HCT116 (cell line): ENCODE measurements around the gene CKB. TPM values are rescaled to one million over a fixed set of nuclear protein-coding genes. Genes with fewer than 3 reads are reported as not detected.

Experiments
- ATAC-seq: fragments of 200-7000 bp; cut with Tn5 transposase; 2 replicates; pipeline ENCODE4 v1.9.1; 2020; ENCODE audit warnings: mild to moderate bottlenecking, moderate library complexity
- BruUV-seq: library from RNA; stranded (reverse); fragments of 400-500 nt; replicated peaks from 2 replicates; lab custom pipeline; 2021; lab: Mats Ljungman, UMichigan
- CTCF ChIA-PET: fragments of 300-600 bp; sonication (Branson Sonifier 250); formaldehyde crosslinking; loops from one replicate; lab custom pipeline; 2021; ENCODE audit warnings: antibody characterized with exemption; lab: Charles Lee
- POLR2A ChIA-PET: fragments of 300-600, 350-600 bp; sonication (Branson Sonifier 250); formaldehyde crosslinking; loops from one replicate; lab custom pipeline; 2021; ENCODE audit warnings: antibody characterized with exemption; lab: Charles Lee
- RAD21 ChIA-PET, 2 experiments: fragments of 300-600 bp; sonication (Branson Sonifier 250); formaldehyde crosslinking; loops; one replicate each; lab custom pipeline; 2023; ENCODE audit warnings: low total read pairs in 2 of 2; ENCODE audit not compliant: uncharacterized antibody in 2 of 2, unreplicated experiment in 2 of 2, low non-redundant PET in 1 of 2; lab: Charles Lee
- DNase-seq: peaks from one replicate; pipeline ENCODE4 v3.0.0-alpha.2; 2010; ENCODE audit warnings: low read depth, low spot score
- H2AFZ ChIP-seq: fragments of 200-600 bp; shearing (Covaris generic), sonication (generic); 2 replicates; pipeline ENCODE4 v1.6.1; 2017; ENCODE audit warnings: low read depth, mixed run types, mixed read lengths, antibody characterized with exemption, low read length; ENCODE audit not compliant: poor library complexity, severe bottlenecking
- H3K27ac ChIP-seq: 2 replicates; pipeline ENCODE4 v1.5.1; 2012; ENCODE audit warnings: low read depth, low read length
- H3K27me3 ChIP-seq: fragments of 200-600 bp; sonication (generic); 2 replicates; pipeline ENCODE4 v1.6.1; 2016; ENCODE audit warnings: mixed run types, low read length, mixed read lengths; ENCODE audit not compliant: insufficient read depth
- H3K36me3 ChIP-seq, 2 experiments: fragments of 200-500 bp in 1 of 2; fragments of 200-600 bp in 1 of 2; sonication (Bioruptor generic) in 1 of 2; sonication (generic) in 1 of 2; 2 replicates each; pipeline versions ENCODE4 v1.5.1 to v1.6.1; 2014 to 2016; ENCODE audit warnings: low read length in 2 of 2, inconsistent platforms in 1 of 2, mixed read lengths in 1 of 2, mixed run types in 1 of 2; ENCODE audit not compliant: insufficient read depth in 2 of 2, control insufficient read depth in 1 of 2
- H3K4me1 ChIP-seq, 2 experiments: fragments of 200-600 bp in 1 of 2; sonication (generic) in 1 of 2; 2 replicates each; pipeline versions ENCODE4 v1.5.1 to v1.6.1; 2012 to 2017; ENCODE audit warnings: low read length in 2 of 2, inconsistent platforms in 1 of 2, mild to moderate bottlenecking in 1 of 2, mixed read lengths in 1 of 2, mixed run types in 1 of 2, moderate library complexity in 1 of 2; ENCODE audit not compliant: insufficient read depth in 2 of 2, control insufficient read depth in 1 of 2
- H3K4me2 ChIP-seq: fragments of 200-600 bp; sonication (generic); 2 replicates; pipeline ENCODE4 v1.6.1; 2017; ENCODE audit warnings: mixed run types, low read length, mixed read lengths
- H3K4me3 ChIP-seq, 2 experiments: fragments of 200-600 bp in 1 of 2; sonication (generic) in 1 of 2; replicated peaks in 1 of 2; 2 replicates each; pipeline ENCODE4 v1.5.1; 2011 to 2016; ENCODE audit warnings: low read length in 2 of 2, control low read depth in 1 of 2, low read depth in 1 of 2, mild to moderate bottlenecking in 1 of 2, mixed read lengths in 1 of 2, mixed run types in 1 of 2
- H3K79me2 ChIP-seq: fragments of 200-600 bp; sonication (generic); 2 replicates; pipeline ENCODE4 v1.6.1; 2017; ENCODE audit warnings: mild to moderate bottlenecking, mixed run types, low read length, moderate library complexity, mixed read lengths; ENCODE audit not compliant: insufficient read depth
- H3K9ac ChIP-seq: fragments of 200-600 bp; sonication (generic); 2 replicates; pipeline ENCODE4 v1.6.1; 2016; ENCODE audit warnings: low read length, mixed read lengths
- H3K9me2 ChIP-seq: fragments of 200-600 bp; sonication (generic), shearing (Covaris generic); 2 replicates; pipeline ENCODE4 v1.6.1; 2017; ENCODE audit warnings: mixed run types, mild to moderate bottlenecking, moderate library complexity; ENCODE audit not compliant: insufficient read depth
- H3K9me3 ChIP-seq, 2 experiments: fragments of 200-500 bp in 1 of 2; fragments of 200-600 bp in 1 of 2; sonication (Bioruptor generic) in 1 of 2; sonication (generic) in 1 of 2; 2 replicates each; pipeline ENCODE4 v1.6.1; 2014 to 2017; ENCODE audit warnings: low read length in 2 of 2, mixed read lengths in 2 of 2, inconsistent platforms in 1 of 2, low read depth in 1 of 2, mild to moderate bottlenecking in 1 of 2, mixed run types in 1 of 2, moderate library complexity in 1 of 2; ENCODE audit not compliant: control insufficient read depth in 1 of 2, insufficient read depth in 1 of 2
- H4K20me1 ChIP-seq: fragments of 200-600 bp; sonication (generic), shearing (Covaris generic); 2 replicates; pipeline ENCODE4 v1.6.1; 2017; ENCODE audit warnings: mixed run types, mild to moderate bottlenecking, moderate library complexity; ENCODE audit not compliant: insufficient read depth
- CBX3 ChIP-seq: IDR thresholded peaks from 2 replicates; pipeline ENCODE4 v1.6.1; 2012; ENCODE audit warnings: low read depth
- CEBPB ChIP-seq: IDR thresholded peaks from 2 replicates; pipeline ENCODE4 v1.6.1; 2012; ENCODE audit warnings: low read depth
- CTCF ChIP-seq, 3 experiments: fragments of 200-600 bp in 1 of 3; sonication (generic) in 1 of 3; IDR thresholded peaks in 2 of 3; conservative IDR thresholded peaks in 1 of 3; 2 replicates each; pipeline ENCODE4 v1.5.1; 2012 to 2017; ENCODE audit warnings: low read depth in 2 of 3, low read length in 2 of 3, antibody characterized with exemption in 1 of 3, borderline replicate concordance in 1 of 3, control low read depth in 1 of 3, mild to moderate bottlenecking in 1 of 3, mixed read lengths in 1 of 3, mixed run types in 1 of 3, moderate library complexity in 1 of 3; ENCODE audit not compliant: insufficient read depth in 1 of 3
- EGR1 ChIP-seq: IDR thresholded peaks from 2 replicates; pipeline ENCODE4 v1.6.1; 2012; ENCODE audit warnings: low read depth
- ELF1 ChIP-seq: IDR thresholded peaks from 2 replicates; pipeline ENCODE4 v1.6.1; 2012; ENCODE audit warnings: low read depth, borderline replicate concordance
- EZH2 ChIP-seq: fragments of 200-600 bp; sonication (generic); IDR thresholded peaks from 2 replicates; pipeline ENCODE4 v1.6.1; 2017; ENCODE audit warnings: antibody characterized with exemption, mixed run types
- EZH2phosphoT487 ChIP-seq: fragments of 200-600 bp; IDR thresholded peaks from 2 replicates; pipeline ENCODE4 v1.6.1; 2018; ENCODE audit warnings: antibody characterized with exemption, borderline replicate concordance
- FOSL1 ChIP-seq: IDR thresholded peaks from 2 replicates; pipeline ENCODE4 v1.6.1; 2012; ENCODE audit warnings: low read depth
- JUND ChIP-seq: IDR thresholded peaks from 2 replicates; pipeline ENCODE4 v1.6.1; 2012
- MAX ChIP-seq: IDR thresholded peaks from 2 replicates; pipeline ENCODE4 v1.6.1; 2012
- POLR2AphosphoS5 ChIP-seq: IDR thresholded peaks from 2 replicates; pipeline ENCODE4 v1.6.1; 2011; ENCODE audit warnings: mild to moderate bottlenecking, low read depth, low read length, moderate library complexity
- RAD21 ChIP-seq: IDR thresholded peaks from 2 replicates; pipeline ENCODE4 v1.6.1; 2012; ENCODE audit warnings: low read depth, mild to moderate bottlenecking
- REST ChIP-seq: IDR thresholded peaks from 2 replicates; pipeline ENCODE4 v1.6.1; 2012; ENCODE audit warnings: low read depth
- SIN3A ChIP-seq: IDR thresholded peaks from 2 replicates; pipeline ENCODE4 v1.6.1; 2012; ENCODE audit warnings: low read depth
- SRF ChIP-seq: IDR thresholded peaks from 2 replicates; pipeline ENCODE4 v1.6.1; 2012; ENCODE audit warnings: low read depth
- TCF7L2 ChIP-seq: IDR thresholded peaks from 2 replicates; pipeline ENCODE4 v1.7.0; 2011; ENCODE audit warnings: borderline replicate concordance, inconsistent platforms; ENCODE audit not compliant: insufficient read depth, insufficient read length; ENCODE audit errors: extremely low read depth
- ZBTB33 ChIP-seq: IDR thresholded peaks from 2 replicates; pipeline ENCODE4 v1.6.1; 2011; ENCODE audit warnings: mild to moderate bottlenecking, low read length, moderate library complexity; ENCODE audit not compliant: insufficient replicate concordance; ENCODE audit errors: extremely low read depth
- ZFX ChIP-seq: fragments of 450-650 bp; IDR thresholded peaks from 2 replicates; pipeline ENCODE4 v1.6.1; 2017
- ZNF274 ChIP-seq: fragments of 200-500 bp; sonication (Bioruptor generic); IDR thresholded peaks from 2 replicates; pipeline ENCODE4 v1.6.1; 2014; ENCODE audit warnings: mild to moderate bottlenecking, low read depth, low read length, inconsistent platforms
- intact Hi-C: fragments of 100-400 bp; cut with micrococcal nuclease; formaldehyde crosslinking; loops from 2 replicates; pipeline ENCODE4 v1.10.0; 2022
- total RNA-seq: library from RNA; stranded (reverse); gene quantifications from one replicate; pipeline ENCODE4 v1.2.1, GENCODE V29; 2021; ENCODE audit not compliant: unreplicated experiment

Gene CKB
- total RNA-seq, 1 experiment from 2014 or later = 605 TPM

GRCh38 chr14:103502877-103503276 is 19.8 kb downstream of the CKB start:
- Histone ChIP-seq H4K20me1 (no peaks in the 10 kb centered on the region; the same call in 1 of the 2 replicates), H3K4me1 (no peaks in the 10 kb centered on the region), H3K79me2 (peaks cover 15% of the 10 kb centered on the region), H3K9me2 (no peaks in the 10 kb centered on the region), H3K27ac (no peak overlapping the region), H3K9ac (no peak overlapping the region), H3K4me2 (no peak overlapping the region), H3K4me3 (no peak overlapping the region), H2AFZ (no peak overlapping the region), H3K27me3 (no peaks in the 10 kb centered on the region), H3K9me3 (no peaks in the 10 kb centered on the region), H3K36me3 (peaks cover 22 to 33% of the 10 kb centered on the region in 2 experiments)
- TF ChIP-seq CEBPB = no peak
- no peak for TF ChIP-seq JUND
- no peak for TF ChIP-seq ZNF274
- TF ChIP-seq RAD21 = no peak
- TF ChIP-seq ELF1 = no peak
- TF ChIP-seq SIN3A = no peak
- TF ChIP-seq EGR1 = no peak
- no peak for TF ChIP-seq CBX3
- TF ChIP-seq ZFX = no peak
- no peak for TF ChIP-seq MAX
- no peak for TF ChIP-seq CTCF (IDR thresholded peaks at IDR 0.05 in 2 of 3, conservative IDR thresholded peaks at IDR 0.05 in 1 of 3; ENCODE audit: borderline replicate concordance in 1 of 3, insufficient read depth in 1 of 3, low read depth in 2 of 3, low read length in 2 of 3)
- no peak for TF ChIP-seq EZH2
- no peak for TF ChIP-seq ZBTB33
- TF ChIP-seq REST = no peak
- no peak for TF ChIP-seq TCF7L2
- TF ChIP-seq EZH2phosphoT487 = no peak
- TF ChIP-seq FOSL1 = no peak
- no peak for TF ChIP-seq POLR2AphosphoS5
- TF ChIP-seq SRF = no peak
- POLR2A ChIA-PET = no interaction called here
- intact Hi-C loops = no loop called here
- RAD21 ChIA-PET = no interaction called here
- CTCF ChIA-PET = interaction anchor here (1.3 kb wide), 1 partner anchor 44 kb away, joined by 4 read pairs; no protein-coding TSS in a partner anchor
- no peak for DNase-seq
- BruUV-seq = no TSS peak
- ATAC-seq = no peak
